GM19193 (cell line): ENCODE measurements around the gene TMEM42.

Experiments
- POLR2A ChIP-seq: IDR thresholded peaks from 4 replicates; pipeline ENCODE4 v1.6.1; 2011; ENCODE audit not compliant: insufficient read depth, insufficient read length; ENCODE audit errors: extremely low read depth

Gene TMEM42

GRCh38 chr3:44865272-44866035 lies 3.7 kb downstream of the TMEM42 start:
- no peak for TF ChIP-seq POLR2A

GRCh38 chr3:44867421-44868111 lies 5.9 kb downstream of the TMEM42 start:
- TF ChIP-seq POLR2A: no peak

GRCh38 chr3:44870375-44871061 lies 8.8 kb downstream of the TMEM42 start:
- no peak for TF ChIP-seq POLR2A

GRCh38 chr3:44874308-44874707 lies 12.6 kb downstream of the TMEM42 start, which contains the start of gene TGM4:
Gene TGM4 (plus strand): TSS chr3:44874608. CDS start chr3:44874679, 71 bp downstream.
- TF ChIP-seq POLR2A: no peak

- TF ChIP-seq POLR2A: no peak
Observed at GRCh38 chr3:44875596-44875995, 13.9 kb downstream of the TMEM42 start.

- no peak for TF ChIP-seq POLR2A
Observed at GRCh38 chr3:44877333-44877732, 15.6 kb downstream of the TMEM42 start.

- TF ChIP-seq POLR2A: no peak
Observed at GRCh38 chr3:44880284-44880683, 18.6 kb downstream of the TMEM42 start.

GRCh38 chr3:44883213-44883955 lies 21.7 kb downstream of the TMEM42 start:
- no peak for TF ChIP-seq POLR2A

- TF ChIP-seq POLR2A: no peak
Observed at GRCh38 chr3:44883999-44884431, 22.3 kb downstream of the TMEM42 start.

- no peak for TF ChIP-seq POLR2A
Observed at GRCh38 chr3:44885618-44886017, 23.9 kb downstream of the TMEM42 start.

- no peak for TF ChIP-seq POLR2A
Observed at GRCh38 chr3:44886561-44886960, 24.8 kb downstream of the TMEM42 start.

GRCh38 chr3:44887101-44887500 lies 25.4 kb downstream of the TMEM42 start:
- TF ChIP-seq POLR2A: no peak

GRCh38 chr3:44890258-44890657 lies 28.5 kb downstream of the TMEM42 start:
- no peak for TF ChIP-seq POLR2A

GRCh38 chr3:44890852-44891251 lies 29.1 kb downstream of the TMEM42 start:
- no peak for TF ChIP-seq POLR2A

GRCh38 chr3:44892689-44893088 lies 31.0 kb downstream of the TMEM42 start:
- no peak for TF ChIP-seq POLR2A
